ENCODE data around the gene ST6GALNAC2.
"Not testable (repeated sequence)": the region's sequence is repeated elsewhere in the genome, so short reads cannot be mapped to it uniquely, and the experiment has no call there.

The ST6GALNAC2 gene

GRCh38 chr17:76530095-76530723 is 55.5 kb downstream of the ST6GALNAC2 start:
- TF ChIP-seq CTCF (IDR thresholded peaks at IDR 0.05; ENCODE audit: low read depth, low read length) = no peak
- H3K4me3 ChIP-seq (ENCODE audit: low read depth, low read length) = no peak overlapping the region

GRCh38 chr17:76529224-76530094 is 56.2 kb downstream of the ST6GALNAC2 start:
- no peak overlapping the region for H3K4me3 ChIP-seq (ENCODE audit: low read depth, low read length)
- TF ChIP-seq CTCF (IDR thresholded peaks at IDR 0.05; ENCODE audit: low read depth, low read length) = no peak

GRCh38 chr17:76528528-76529223 is 57.0 kb downstream of the ST6GALNAC2 start:
- 0 out of 2 replicates have a peak, but pooled peaks have one; percentile 5 for TF ChIP-seq CTCF (IDR thresholded peaks at IDR 0.05; ENCODE audit: low read depth, low read length)
- H3K4me3 ChIP-seq (ENCODE audit: low read depth, low read length) = no peak overlapping the region

GRCh38 chr17:76528156-76528527 is 57.5 kb downstream of the ST6GALNAC2 start:
- no peak overlapping the region for H3K4me3 ChIP-seq (ENCODE audit: low read depth, low read length)
- TF ChIP-seq CTCF (IDR thresholded peaks at IDR 0.05; ENCODE audit: low read depth, low read length) = no peak

- no peak; the same call in 1 of the 2 replicates for TF ChIP-seq CTCF (IDR thresholded peaks at IDR 0.05; ENCODE audit: low read depth, low read length)
- H3K4me3 ChIP-seq (ENCODE audit: low read depth, low read length) = no peak overlapping the region
Measured at GRCh38 chr17:76527430-76528111, 58.1 kb downstream of the ST6GALNAC2 start.

GRCh38 chr17:76527016-76527415 is 58.6 kb downstream of the ST6GALNAC2 start:
- not testable (repeated sequence) for H3K4me3 ChIP-seq (ENCODE audit: low read depth, low read length)

- H3K4me3 ChIP-seq (ENCODE audit: low read depth, low read length) = not testable (repeated sequence)
Measured at GRCh38 chr17:76525513-76525833, 60.2 kb downstream of the ST6GALNAC2 start.
